Inflammatory macrophage (primary cell): ENCODE measurements around the gene MMP28.

ENCODE experiments used
- DNase-seq, 2 donors: peaks; one replicate each; pipeline ENCODE4 v3.0.0-alpha.2; 2020 to 2022

MMP28 gene

DNA sequence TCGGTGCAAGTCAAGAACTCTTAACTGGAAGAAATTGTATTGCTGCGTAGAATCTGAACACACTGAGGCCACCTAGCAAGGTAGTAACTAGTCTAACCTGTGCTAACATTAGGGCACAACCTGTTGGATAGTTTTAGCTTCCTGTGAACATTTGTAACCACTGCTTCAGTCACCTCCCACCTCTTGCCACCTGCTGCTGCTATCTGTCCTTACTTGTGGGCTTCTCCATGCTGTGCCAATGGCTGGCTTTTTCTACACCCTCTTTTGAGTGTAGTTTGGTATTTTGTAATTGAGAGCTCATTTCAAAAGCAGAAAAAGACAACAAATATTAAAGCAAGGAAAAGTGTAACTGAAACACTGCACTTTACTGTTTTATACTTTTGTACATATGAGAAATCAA lies 71.7 kb downstream of the MMP28 start:
- DNase-seq, result no peak

DNA sequence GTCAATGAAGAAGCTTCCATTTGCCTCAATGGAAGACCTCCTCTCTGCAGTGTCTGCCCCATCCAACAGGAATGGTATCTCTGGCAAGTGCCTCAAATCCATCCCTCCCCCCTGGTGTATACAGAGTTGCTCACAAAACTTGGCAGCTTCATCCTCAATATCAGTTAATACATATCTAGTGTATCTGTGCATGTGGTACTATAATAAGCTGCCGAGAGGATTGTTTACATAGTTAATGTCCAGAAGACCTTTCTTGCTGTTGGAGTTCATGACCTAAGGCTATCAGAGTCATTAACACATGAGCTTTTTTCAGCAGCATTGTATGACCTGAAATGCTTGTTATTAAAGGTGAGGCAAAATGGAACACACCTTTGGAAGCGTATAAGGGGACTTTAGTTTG lies 78.0 kb downstream of the MMP28 start:
- no peak for DNase-seq

DNA sequence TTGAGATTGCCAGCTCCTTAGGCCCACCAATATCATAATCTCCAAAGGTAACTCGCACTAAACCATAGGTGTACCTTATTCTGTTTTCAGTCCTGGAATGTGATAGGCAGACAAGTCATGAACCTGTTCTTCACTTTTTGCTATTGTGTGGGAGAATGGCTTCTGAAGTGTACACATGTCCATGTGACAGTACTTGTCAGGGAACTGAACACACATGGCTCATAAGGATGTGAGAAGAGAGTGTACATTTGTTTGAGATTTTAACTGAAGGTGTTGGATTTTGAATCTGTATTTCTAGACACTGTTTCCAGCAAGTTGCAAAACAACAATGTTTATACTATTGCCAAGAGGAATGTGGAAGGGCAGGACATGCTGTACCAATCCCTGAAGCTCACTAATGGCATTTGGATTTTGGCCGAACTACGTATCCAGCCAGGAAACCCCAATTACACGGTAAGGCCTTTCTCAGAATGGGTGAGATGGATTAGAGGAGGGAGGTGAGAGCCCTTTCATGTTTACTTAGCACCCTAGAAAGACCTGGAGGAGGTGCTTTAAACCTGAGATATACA lies 78.5 kb downstream of the MMP28 start:
- DNase-seq, result no peak

DNA sequence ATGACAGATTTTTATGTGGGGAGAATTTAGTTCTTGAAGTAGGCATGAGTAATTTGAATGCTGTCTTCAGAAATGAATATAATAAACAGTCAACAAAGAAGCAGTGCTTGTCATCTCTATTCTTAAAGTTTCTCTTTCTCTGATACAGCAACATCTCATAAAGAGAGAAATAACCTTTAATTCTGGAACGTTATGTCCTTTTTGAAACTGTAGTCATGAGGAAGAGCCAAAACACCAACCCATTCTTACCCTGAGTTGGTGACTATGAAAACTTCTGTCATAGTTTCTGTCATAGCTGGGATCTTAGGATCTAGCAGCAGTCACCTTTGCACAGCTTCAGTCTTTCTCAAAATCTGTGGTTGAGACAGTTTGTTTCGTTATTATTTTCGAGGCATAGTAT lies 79.3 kb downstream of the MMP28 start:
- DNase-seq, result no peak
